Heart left ventricle (tissue), 16 donors: Measurements from ENCODE around the gene GNGT1. TPM values are rescaled to one million over a fixed set of nuclear protein-coding genes. Genes with fewer than 3 reads are reported as not detected.
A peak's percentile ranks its signal among the peaks of the same experiment; 100 is the strongest.

Experiments
- ATAC-seq, 4 donors: fragments of 200-7000 bp; cut with Tn5 transposase; one replicate each; pipeline ENCODE4 v1.9.1; 2020 to 2022; ENCODE audit warnings: moderate library complexity in 4 of 4, mild to moderate bottlenecking in 3 of 4, moderate number of reproducible peaks in 1 of 4
- DNase-seq, 5 donors: peaks; one replicate each; pipeline ENCODE4 v3.0.0-alpha.2; 2020
- H3K27ac ChIP-seq, 12 donors: fragments of 200-600 bp; sonication (generic) in 4 of 12; one replicate each; pipeline versions ENCODE4 v1.5.0 to v1.8.0; 2016 to 2022; ENCODE audit warnings: mild to moderate bottlenecking in 2 of 12
- H3K27me3 ChIP-seq, 9 donors: fragments of 200-600 bp; sonication (generic) in 2 of 9; one replicate each; pipeline versions ENCODE4 v1.5.1 to v1.8.0; 2016 to 2022; ENCODE audit warnings: mild to moderate bottlenecking in 3 of 9
- H3K36me3 ChIP-seq, 9 donors: fragments of 200-600 bp; sonication (generic) in 2 of 9; one replicate each; pipeline versions ENCODE4 v1.5.0 to v1.8.0; 2018 to 2022; ENCODE audit warnings: mild to moderate bottlenecking in 2 of 9
- H3K4me1 ChIP-seq, 12 donors: fragments of 200-600 bp; sonication (generic) in 4 of 12; one replicate each; pipeline versions ENCODE4 v1.5.0 to v1.8.0; 2016 to 2022; ENCODE audit warnings: mild to moderate bottlenecking in 3 of 12
- H3K4me3 ChIP-seq, 12 donors: fragments of 200-600 bp; sonication (generic) in 4 of 12; one replicate each; pipeline versions ENCODE4 v1.5.0 to v1.8.0; 2017 to 2022; ENCODE audit warnings: mild to moderate bottlenecking in 9 of 12, moderate library complexity in 4 of 12
- H3K9me3 ChIP-seq, 12 donors: fragments of 200-600 bp; sonication (generic) in 4 of 12; one replicate each; pipeline versions ENCODE4 v1.5.0 to v1.8.0; 2016 to 2022; ENCODE audit warnings: mild to moderate bottlenecking in 1 of 12
- POLR2A ChIP-seq, 2 donors: fragments of 450-650 bp; IDR thresholded peaks; one replicate each; pipeline ENCODE4 v1.6.1; 2017; ENCODE audit warnings: antibody characterized with exemption in 2 of 2, mild to moderate bottlenecking in 2 of 2, moderate library complexity in 2 of 2
- WGBS, 4 donors: extraction: QIAGEN DNeasy Blood & Tissue Kit in 2 of 4; methylation state at CpG; one replicate each; pipeline versions ENCODE4 v1.1.5 to v1.1.7; 2013 to 2018; 5-methylcytosine and 5-hydroxymethylcytosine counted together
- intact Hi-C, 10 donors: fragments of 100-400 bp; cut with DNase I; formaldehyde crosslinking; loops; one replicate each; pipeline versions ENCODE4 v1.11.1 to v1.14.2; 2022
- polyA plus RNA-seq, 2 donors: library from polyadenylated mRNA; stranded (reverse); fragments of 200-250 nt; gene quantifications; one replicate each; pipeline ENCODE4 v1.2.3, GENCODE V29; 2013
- total RNA-seq, 9 donors: library from RNA; depleted of rRNA in 2 of 9; stranded (reverse); fragments of >200 nt in 2 of 9; fragmentation: NEBNext Ultra II Directional in 3 of 9; extraction: Animal tissue kit (Norgen Biotek cat#: 25700) in 3 of 9; gene quantifications; one replicate each; pipeline versions ENCODE4 v1.1.0 to v1.2.4, GENCODE V29; 2016 to 2023
- TF ChIP-seq, protein P1 (sequence below), 12 donors: fragments of 200-600 bp; sonication (generic) in 4 of 12; IDR thresholded peaks; one replicate each; pipeline versions ENCODE4 v1.5.0 to v1.8.0; 2018 to 2022; ENCODE audit warnings: antibody characterized with exemption in 12 of 12, mild to moderate bottlenecking in 5 of 12
- donor health status: ischemic (EF 13 %, LVEDD 7.1; RV severe dilation, severe dysfunction).
- donor health status: healthy with polysubstance abuse.
- donor health status: DM: no; HTN: yes; CAD: no.
- donor health status: DM: no; HTN: no; CAD: no.
- donor health status: ischemic (EF 25% LVEDD 6.9; RV normal size, moderate dysfunction).
- donor health status: ischemic (EF 25% LVEDD 5.7; RV mildly dilated, moderate dysfunction).
- donor health status: healthy.
- donor health status: DM: yes; HTN: yes; CAD: no.
- donor health status: ischemic (EF 35%, LVEDD 5.7; RV mildly dilated, moderate dysfunction).
- donor health status: nonischemic (EF 11% LVEDD 7.7; RV severe dilation, severe dysfunction).
- donor health status: DM: yes; HTN: yes; CAD: no.
- donor health status: PGD.
- donor health status: ischemic (EF 29% LVEDD 5.4; RV normal size, mild dysfunction).
- donor health status: nonischemic (EF 23%, LVEDD 6.1; RV moderate dilation, normal function).

GNGT1 gene
- total and polyA plus RNA-seq, 11 donors: not detected

- H3K9me3 ChIP-seq: no peaks in the 10 kb centered on the region
- H3K36me3 ChIP-seq: peaks cover 0 to 12% (median 2%) of the 10 kb centered on the region in 9 donors
- peak overlapping the region; percentile 43 to 79 (median 66) for H3K4me3 ChIP-seq
- peaks cover 0 to 5% (median 0%) of the 10 kb centered on the region in 9 donors for H3K27me3 ChIP-seq
- H3K4me1 ChIP-seq: peaks cover 0 to 23% (median 4%) of the 10 kb centered on the region in 12 donors
- H3K27ac ChIP-seq: peak overlapping the region; percentile 83 to 97 (median 94)
- no peak for TF ChIP-seq POLR2A (IDR thresholded peaks at IDR 0.05)
- TF ChIP-seq, protein P1, sequence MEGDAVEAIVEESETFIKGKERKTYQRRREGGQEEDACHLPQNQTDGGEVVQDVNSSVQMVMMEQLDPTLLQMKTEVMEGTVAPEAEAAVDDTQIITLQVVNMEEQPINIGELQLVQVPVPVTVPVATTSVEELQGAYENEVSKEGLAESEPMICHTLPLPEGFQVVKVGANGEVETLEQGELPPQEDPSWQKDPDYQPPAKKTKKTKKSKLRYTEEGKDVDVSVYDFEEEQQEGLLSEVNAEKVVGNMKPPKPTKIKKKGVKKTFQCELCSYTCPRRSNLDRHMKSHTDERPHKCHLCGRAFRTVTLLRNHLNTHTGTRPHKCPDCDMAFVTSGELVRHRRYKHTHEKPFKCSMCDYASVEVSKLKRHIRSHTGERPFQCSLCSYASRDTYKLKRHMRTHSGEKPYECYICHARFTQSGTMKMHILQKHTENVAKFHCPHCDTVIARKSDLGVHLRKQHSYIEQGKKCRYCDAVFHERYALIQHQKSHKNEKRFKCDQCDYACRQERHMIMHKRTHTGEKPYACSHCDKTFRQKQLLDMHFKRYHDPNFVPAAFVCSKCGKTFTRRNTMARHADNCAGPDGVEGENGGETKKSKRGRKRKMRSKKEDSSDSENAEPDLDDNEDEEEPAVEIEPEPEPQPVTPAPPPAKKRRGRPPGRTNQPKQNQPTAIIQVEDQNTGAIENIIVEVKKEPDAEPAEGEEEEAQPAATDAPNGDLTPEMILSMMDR (IDR thresholded peaks at IDR 0.05): no peak
- ATAC-seq (no peak), DNase-seq (no peak)
- 41 to 48% (median 45%) methylated on average over 8 of the region's 8 CpGs for WGBS, 4 donors
- intact Hi-C loops: loop anchor here in 6 of 10 donors (5.0 kb wide), 2 partner anchors 51 to 81 kb away; partner anchors contain the start of gene BET1 (in 5 of the 6)
Measured at GRCh38 chr7:93921186-93921585, 14.8 kb downstream of the GNGT1 start.

- H3K27ac ChIP-seq: peak within 1 kb of the TSS; percentile 83 to 97 (median 94)
- intact Hi-C loops: loop anchor here in 6 of 10 donors (5.0 kb wide), 2 partner anchors 50 to 80 kb away; partner anchors contain the start of gene BET1 (in 5 of the 6)
- H3K36me3 ChIP-seq: peaks cover 0 to 19% (median 9%) of the 10 kb centered on the region in 9 donors
- H3K4me1 ChIP-seq: peaks cover 0 to 29% (median 6%) of the 10 kb centered on the region in 12 donors
- peaks cover 0 to 5% (median 0%) of the 10 kb centered on the region in 9 donors for H3K27me3 ChIP-seq
- TF ChIP-seq, protein P1 (IDR thresholded peaks at IDR 0.05): peak in 2 of 12 donors; percentile 9 to 14
- TF ChIP-seq POLR2A (IDR thresholded peaks at IDR 0.05): peak in 1 of 2 donors; percentile 73
- whole genome bisulfite sequencing, 4 donors: 3 to 5% (median 4%) methylated on average over 36 to 39 of the region's 39 CpGs
- ATAC-seq (peak; percentile 92 to 98 (median 96)), DNase-seq (peak; percentile 87 to 93 (median 89))
- H3K9me3 ChIP-seq: no peaks in the 10 kb centered on the region
- peak within 1 kb of the TSS; percentile 43 to 79 (median 66) for H3K4me3 ChIP-seq
Measured at GRCh38 chr7:93921607-93922566, 15.5 kb downstream of the GNGT1 start, which contains the start of gene GNG11. TSS of gene GNG11 (plus strand) at chr7:93921735. CDS start at chr7:93922138, 403 bp downstream.

- peak in 1 of 4 donors; percentile 9 for ATAC-seq
- DNase-seq: no peak
- intact Hi-C loops: loop anchor here in 6 of 10 donors (5.0 kb wide), 2 partner anchors 49 to 79 kb away; partner anchors contain the start of gene BET1 (in 5 of the 6)
- Histone ChIP-seq H3K4me3 (peak overlapping the region; percentile 43 to 79 (median 66)), H3K27me3 (peaks cover 0 to 5% (median 0%) of the 10 kb centered on the region in 9 donors), H3K36me3 (peaks cover 0 to 26% (median 17%) of the 10 kb centered on the region in 9 donors), H3K4me1 (peaks cover 0 to 41% (median 13%) of the 10 kb centered on the region in 12 donors), H3K9me3 (no peaks in the 10 kb centered on the region), H3K27ac (peak overlapping the region; percentile 83 to 97 (median 94))
- 33 to 46% (median 42%) methylated on average over 6 of the region's 6 CpGs for WGBS, 4 donors
- TF ChIP-seq, protein P1 (IDR thresholded peaks at IDR 0.05): no peak
- no peak for TF ChIP-seq POLR2A (IDR thresholded peaks at IDR 0.05)
Measured at GRCh38 chr7:93923296-93923695, 16.9 kb downstream of the GNGT1 start.
